HEK293 (cell line): ENCODE measurements around the gene PAX6.

Source experiments
- CTCF ChIA-PET: fragments of 350-600 bp; formaldehyde crosslinking; extraction: SDS; loops from one replicate; lab custom pipeline; 2021; ENCODE audit warnings: antibody characterized with exemption; lab: Yijun Ruan, JAX
- POLR2A ChIA-PET: fragments of 300-600 bp; formaldehyde crosslinking; extraction: SDS; loops from one replicate; lab custom pipeline; 2020; ENCODE audit warnings: antibody characterized with exemption, inconsistent platforms; lab: Yijun Ruan, JAX
- H3K27ac ChIP-seq: fragments of 200-500 bp; sonication (Bioruptor generic); 2 replicates; pipeline ENCODE4 v1.5.1; 2014; ENCODE audit warnings: low read depth, low read length, control low read depth, inconsistent platforms; ENCODE audit errors: extremely low read depth
- H3K36me3 ChIP-seq, 2 experiments: fragments of 200-500 bp in 1 of 2; sonication (Bioruptor generic) in 1 of 2; 1 replicate in 1 of 2; 2 replicates in 1 of 2; pipeline ENCODE4 v1.5.1; 2014 to 2017; ENCODE audit warnings: inconsistent platforms in 2 of 2, low read length in 2 of 2; ENCODE audit not compliant: control insufficient read depth in 2 of 2, insufficient read depth in 1 of 2
- H3K4me1 ChIP-seq: fragments of 200-500 bp; sonication (Bioruptor generic); 2 replicates; pipeline ENCODE4 v1.5.1; 2014; ENCODE audit warnings: mild to moderate bottlenecking, low read length, inconsistent platforms; ENCODE audit not compliant: control insufficient read depth, insufficient read depth
- H3K4me3 ChIP-seq: 2 replicates; pipeline ENCODE4 v1.5.1; 2011; ENCODE audit warnings: low read depth, mild to moderate bottlenecking, control low read depth, low read length, moderate library complexity
- H3K9me3 ChIP-seq: fragments of 200-500 bp; sonication (Bioruptor generic); 2 replicates; pipeline ENCODE4 v1.5.1; 2014; ENCODE audit warnings: low read depth, low read length, inconsistent platforms; ENCODE audit not compliant: control insufficient read depth, insufficient read depth
- ATF2 ChIP-seq: fragments of 450-650 bp; formaldehyde crosslinking; IDR thresholded peaks from 2 replicates; pipeline ENCODE4 v1.5.1; 2016; ENCODE audit warnings: missing biosample characterization, missing genetic modification characterization, low read depth
- BCL11A ChIP-seq: fragments of 450-650 bp; formaldehyde crosslinking; IDR thresholded peaks from 2 replicates; pipeline ENCODE4 v1.5.1; 2016; ENCODE audit warnings: low read depth, missing biosample characterization, missing genetic modification characterization
- FEZF1 ChIP-seq: fragments of 450-650 bp; formaldehyde crosslinking; IDR thresholded peaks from 2 replicates; pipeline ENCODE4 v1.5.1; 2016; ENCODE audit warnings: missing biosample characterization, missing genetic modification characterization
- HOXD13 ChIP-seq: sonication (generic); formaldehyde crosslinking; IDR thresholded peaks from 2 replicates; pipeline ENCODE4 v1.8.0; 2022; ENCODE audit warnings: missing genetic modification reagents, borderline replicate concordance
- IKZF3 ChIP-seq: fragments of 450-650 bp; IDR thresholded peaks from 2 replicates; pipeline ENCODE4 v1.5.0; 2018; ENCODE audit warnings: missing biosample characterization, mild to moderate bottlenecking, missing genetic modification characterization, moderate library complexity
- KLF1 ChIP-seq: fragments of 450-650 bp; formaldehyde crosslinking; IDR thresholded peaks from 2 replicates; pipeline ENCODE4 v1.5.1; 2016; ENCODE audit warnings: missing biosample characterization, missing genetic modification characterization
- KLF16 ChIP-seq: fragments of 450-650 bp; formaldehyde crosslinking; IDR thresholded peaks from 2 replicates; pipeline ENCODE4 v1.5.1; 2017; ENCODE audit warnings: missing biosample characterization, missing genetic modification characterization
- KLF17 ChIP-seq: fragments of 450-650 bp; formaldehyde crosslinking; IDR thresholded peaks from 2 replicates; pipeline ENCODE4 v1.5.1; 2016; ENCODE audit warnings: missing biosample characterization, missing genetic modification characterization
- KLF8 ChIP-seq: fragments of 450-650 bp; formaldehyde crosslinking; IDR thresholded peaks from 2 replicates; pipeline ENCODE4 v1.5.1; 2016; ENCODE audit warnings: missing biosample characterization, missing genetic modification characterization
- PRDM1 ChIP-seq: fragments of 450-650 bp; formaldehyde crosslinking; IDR thresholded peaks from 2 replicates; pipeline ENCODE4; 2016; ENCODE audit warnings: missing biosample characterization, missing genetic modification characterization
- RBAK ChIP-seq: fragments of 450-650 bp; formaldehyde crosslinking; IDR thresholded peaks from 2 replicates; pipeline ENCODE4 v1.5.1; 2016; ENCODE audit warnings: missing biosample characterization, missing genetic modification characterization
- SALL2 ChIP-seq: fragments of 450-650 bp; formaldehyde crosslinking; IDR thresholded peaks from 2 replicates; pipeline ENCODE4 v1.5.0; 2017; ENCODE audit warnings: missing biosample characterization, mild to moderate bottlenecking, missing genetic modification characterization, borderline replicate concordance
- SP2 ChIP-seq: fragments of 450-650 bp; formaldehyde crosslinking; IDR thresholded peaks from 2 replicates; pipeline ENCODE4 v1.5.1; 2016; ENCODE audit warnings: missing biosample characterization, missing genetic modification characterization
- SP7 ChIP-seq: fragments of 450-650 bp; formaldehyde crosslinking; IDR thresholded peaks from 2 replicates; pipeline ENCODE4 v1.5.1; 2016; ENCODE audit warnings: missing biosample characterization, missing genetic modification characterization
- WT1 ChIP-seq: fragments of 450-650 bp; formaldehyde crosslinking; IDR thresholded peaks from 2 replicates; pipeline ENCODE4 v1.5.1; 2016; ENCODE audit warnings: missing biosample characterization, missing genetic modification characterization
- YY2 ChIP-seq: fragments of 450-650 bp; formaldehyde crosslinking; IDR thresholded peaks from 2 replicates; pipeline ENCODE4 v1.5.1; 2016; ENCODE audit warnings: missing biosample characterization, missing genetic modification characterization
- ZBTB11 ChIP-seq: fragments of 450-650 bp; formaldehyde crosslinking; conservative IDR thresholded peaks from 2 replicates; pipeline ENCODE4 v1.5.1; 2016; ENCODE audit warnings: low read depth, missing biosample characterization, missing genetic modification characterization
- ZBTB20 ChIP-seq: fragments of 450-650 bp; formaldehyde crosslinking; IDR thresholded peaks from 2 replicates; pipeline ENCODE4 v1.5.1; 2016; ENCODE audit warnings: missing biosample characterization, missing genetic modification characterization
- ZNF155 ChIP-seq: fragments of 450-650 bp; formaldehyde crosslinking; IDR thresholded peaks from 2 replicates; pipeline ENCODE4 v1.5.1; 2016; ENCODE audit warnings: missing biosample characterization, missing genetic modification characterization
- ZNF174 ChIP-seq: fragments of 450-650 bp; formaldehyde crosslinking; IDR thresholded peaks from 2 replicates; pipeline ENCODE4 v1.5.0; 2017; ENCODE audit warnings: missing biosample characterization, mild to moderate bottlenecking, missing genetic modification characterization
- ZNF23 ChIP-seq: fragments of 450-650 bp; formaldehyde crosslinking; IDR thresholded peaks from 2 replicates; pipeline ENCODE4 v1.5.1; 2016; ENCODE audit warnings: missing biosample characterization, missing genetic modification characterization, borderline replicate concordance
- ZNF24 ChIP-seq: fragments of 450-650 bp; formaldehyde crosslinking; IDR thresholded peaks from 2 replicates; pipeline ENCODE4 v1.5.1; 2016; ENCODE audit warnings: missing biosample characterization, missing genetic modification characterization
- ZNF335 ChIP-seq: fragments of 450-650 bp; formaldehyde crosslinking; conservative IDR thresholded peaks from 2 replicates; pipeline ENCODE4 v1.5.1; 2016; ENCODE audit warnings: missing biosample characterization, missing genetic modification characterization
- ZNF366 ChIP-seq: fragments of 450-650 bp; formaldehyde crosslinking; conservative IDR thresholded peaks from 2 replicates; pipeline ENCODE4 v1.5.1; 2016; ENCODE audit warnings: missing biosample characterization, missing genetic modification characterization
- ZNF391 ChIP-seq: fragments of 450-650 bp; formaldehyde crosslinking; IDR thresholded peaks from 2 replicates; pipeline ENCODE4 v1.5.1; 2016; ENCODE audit warnings: low read depth, missing biosample characterization, missing genetic modification characterization, borderline replicate concordance
- ZNF549 ChIP-seq: fragments of 450-650 bp; IDR thresholded peaks from 2 replicates; pipeline ENCODE4 v1.5.1; 2018; ENCODE audit warnings: missing biosample characterization, missing genetic modification characterization, mild to moderate bottlenecking, inconsistent platforms, moderate library complexity
- ZNF629 ChIP-seq: fragments of 450-650 bp; formaldehyde crosslinking; IDR thresholded peaks from 2 replicates; pipeline ENCODE4 v1.5.1; 2017; ENCODE audit warnings: missing biosample characterization, missing genetic modification characterization
- ZNF658 ChIP-seq: fragments of 450-650 bp; formaldehyde crosslinking; IDR thresholded peaks from 2 replicates; pipeline ENCODE4; 2016; ENCODE audit warnings: missing biosample characterization, missing genetic modification characterization
- ZNF76 ChIP-seq: fragments of 450-650 bp; formaldehyde crosslinking; IDR thresholded peaks from 2 replicates; pipeline ENCODE4; 2016; ENCODE audit warnings: low read depth, missing biosample characterization, missing genetic modification characterization, borderline replicate concordance
- ZNF785 ChIP-seq: fragments of 450-650 bp; formaldehyde crosslinking; IDR thresholded peaks from 2 replicates; pipeline ENCODE4 v1.5.1; 2016; ENCODE audit warnings: missing biosample characterization, missing genetic modification characterization

The PAX6 gene

GRCh38 chr11:31817054-31817620 is 6.0 kb upstream of the PAX6 start (continued):
- TF ChIP-seq SALL2 (tag by site-specific recombination): no peak
- TF ChIP-seq ZNF76 (tag by site-specific recombination): no peak
- peak; percentile 63 for TF ChIP-seq SP7 (tag by site-specific recombination)
- peak; percentile 50 for TF ChIP-seq ZNF335 (tag by site-specific recombination)
- TF ChIP-seq ZNF391 (tag by site-specific recombination): no peak
- TF ChIP-seq ZNF658 (tag by site-specific recombination): no peak
- no peak for TF ChIP-seq ZNF629 (tag by site-specific recombination)
- no peak for TF ChIP-seq PRDM1 (tag by site-specific recombination)
- TF ChIP-seq ZNF366 (tag by site-specific recombination): peak; percentile 54; the same call in 1 of the 2 replicates

- no peaks in the 10 kb centered on the region for H3K36me3 ChIP-seq
- H3K27ac ChIP-seq: peak overlapping the region; percentile 54; the same call in 1 of the 2 replicates
- no peaks in the 10 kb centered on the region for H3K9me3 ChIP-seq
- ChIA-PET CTCF (interaction anchor here (0.6 to 1.2 kb wide), 6 partner anchors 53 to 329 kb away, joined by 3 to 5 read pairs (median 4); no protein-coding TSS in a partner anchor), POLR2A (interaction anchor here (0.8 to 1.1 kb wide), 4 partner anchors 9 to 66 kb away, joined by 3 to 8 read pairs (median 4); no protein-coding TSS in a partner anchor)
- H3K4me1 ChIP-seq: no peaks in the 10 kb centered on the region
- H3K4me3 ChIP-seq: peak overlapping the region; percentile 45
- TF ChIP-seq ZNF24: no peak
- TF ChIP-seq KLF8 (tag by site-specific recombination): peak; percentile 74; the same call in 1 of the 2 replicates
- peak; percentile 71 for TF ChIP-seq FEZF1 (tag by site-specific recombination)
- no peak for TF ChIP-seq ZNF155 (tag by site-specific recombination)
- TF ChIP-seq ZNF785 (tag by site-specific recombination): no peak
- TF ChIP-seq ZBTB11 (tag by site-specific recombination): no peak
- peak; percentile 42; the same call in 1 of the 2 replicates for TF ChIP-seq IKZF3 (tag by site-specific recombination)
- TF ChIP-seq ZBTB20: peak; percentile 85
- peak; percentile 47; the same call in 1 of the 2 replicates for TF ChIP-seq BCL11A
- peak; percentile 70 for TF ChIP-seq WT1
- no peak for TF ChIP-seq ZNF23 (tag by site-specific recombination)
- TF ChIP-seq ZNF174: no peak
- peak; percentile 74 for TF ChIP-seq KLF1 (tag by site-specific recombination)
- no peak for TF ChIP-seq YY2
- 0 out of 2 replicates have a peak, but pooled peaks have one; percentile 52 for TF ChIP-seq ATF2 (tag by site-specific recombination)
- no peak for TF ChIP-seq HOXD13
- TF ChIP-seq ZNF549 (tag by site-specific recombination): no peak
- peak; percentile 78 for TF ChIP-seq SP7 (tag by site-specific recombination)
- peak; percentile 21; the same call in 1 of the 2 replicates for TF ChIP-seq KLF16
- TF ChIP-seq KLF17 (tag by site-specific recombination): peak; percentile 50; the same call in 1 of the 2 replicates
- TF ChIP-seq ZNF335 (tag by site-specific recombination): peak; percentile 90
- peak; percentile 55 for TF ChIP-seq SP2 (tag by site-specific recombination)
- no peak for TF ChIP-seq RBAK (tag by site-specific recombination)
- peak; percentile 20; the same call in 1 of the 2 replicates for TF ChIP-seq ZNF629 (tag by site-specific recombination)
Measured at GRCh38 chr11:31816468-31817053, 5.4 kb upstream of the PAX6 start.
